Esophagus squamous epithelium (tissue), 5 donors: Measurements from ENCODE around the gene PITPNB. TPM values are rescaled to one million over a fixed set of nuclear protein-coding genes. Genes with fewer than 3 reads are reported as not detected.

Experiments
- DNase-seq: peaks from one replicate; lab custom pipeline; 2025; lab: John Stamatoyannopoulos, UW
- H3K27ac ChIP-seq, 4 donors: fragments of 200-600 bp; sonication (generic); one replicate each; pipeline ENCODE4 v1.5.1; 2016 to 2019; ENCODE audit warnings: mild to moderate bottlenecking in 1 of 4
- H3K27me3 ChIP-seq, 4 donors: fragments of 200-600 bp; sonication (generic); 1 replicate in 3 of 4; 2 replicates in 1 of 4; pipeline versions ENCODE4 v1.5.1 to v1.6.0; 2017 to 2021; ENCODE audit warnings: antibody characterized with exemption in 1 of 4
- H3K36me3 ChIP-seq, 3 donors: fragments of 200-600 bp; sonication (generic); one replicate each; pipeline ENCODE4 v1.5.1; 2016 to 2019
- H3K4me1 ChIP-seq, 3 donors: fragments of 200-600 bp; sonication (generic); one replicate each; pipeline ENCODE4 v1.5.1; 2017 to 2019
- H3K4me3 ChIP-seq, 4 donors: fragments of 200-600 bp; sonication (generic); 1 replicate in 3 of 4; 2 replicates in 1 of 4; pipeline ENCODE4 v1.5.1; 2016 to 2019; ENCODE audit warnings: mild to moderate bottlenecking in 2 of 4, moderate library complexity in 1 of 4
- H3K9me3 ChIP-seq, 3 donors: fragments of 200-600 bp; sonication (generic); one replicate each; pipeline ENCODE4 v1.5.1; 2016 to 2019
- CTCF ChIP-seq, 6 experiments: fragments of 450-650 bp in 4 of 6; fragments of 200-600 bp in 2 of 6; sonication (generic) in 2 of 6; IDR thresholded peaks; one replicate each; pipeline ENCODE4 v1.5.1; 2016 to 2019; ENCODE audit warnings: antibody characterized with exemption in 6 of 6, mild to moderate bottlenecking in 4 of 6, moderate library complexity in 4 of 6
- POLR2A ChIP-seq, 4 donors: fragments of 450-650 bp; IDR thresholded peaks; one replicate each; pipeline ENCODE4 v1.6.1; 2017; ENCODE audit warnings: antibody characterized with exemption in 4 of 4, mild to moderate bottlenecking in 4 of 4, moderate library complexity in 3 of 4
- WGBS, 2 donors: methylation state at CpG; one replicate each; pipeline ENCODE4 v1.1.5; 2018; 5-methylcytosine and 5-hydroxymethylcytosine counted together
- intact Hi-C: fragments of 100-400 bp; cut with DNase I; formaldehyde crosslinking; loops from one replicate; pipeline ENCODE4 v1.15.0; 2022
- total RNA-seq, 4 donors: library from RNA; depleted of rRNA; stranded (reverse); fragments of >200 nt; gene quantifications; one replicate each; pipeline ENCODE4 v1.1.0, GENCODE V29; 2016
- donor health status: DM: yes; HTN: yes; CAD: no.

The PITPNB gene
- 10 to 100 TPM; 26.4 to 68.9 (median 46.4) TPM for total RNA-seq

GRCh38 chr22:27919222-27919941 is at the start of gene PITPNB:
PITPNB (minus strand) TSS chr22:27919256; CDS start chr22:27919191, 65 bp downstream.
- intact Hi-C loops = no loop called here
- no peaks in the 10 kb centered on the region for H3K9me3 ChIP-seq
- peak within 1 kb of the TSS; percentile 96 to 100 (median 98) for H3K27ac ChIP-seq
- H3K4me1 ChIP-seq = peaks cover 9 to 58% (median 35%) of the 10 kb centered on the region in 3 donors
- peak; percentile 79 for DNase-seq
- no peaks in the 10 kb centered on the region for H3K27me3 ChIP-seq
- TF ChIP-seq POLR2A (IDR thresholded peaks at IDR 0.05) (peak in 3 of 4 donors; percentile 77 to 93 (median 86)), CTCF (IDR thresholded peaks at IDR 0.05) (peak in 2 of 6 experiments; percentile 1 to 26)
- peaks cover 0 to 22% (median 0%) of the 10 kb centered on the region in 3 donors for H3K36me3 ChIP-seq
- H3K4me3 ChIP-seq = peak within 1 kb of the TSS; percentile 84 to 99 (median 95)
- 0 to 1% methylated on average over 28 to 41 of the region's 68 CpGs for WGBS, 2 donors

GRCh38 chr22:27966168-27967064 is 47.4 kb upstream of the PITPNB start:
- H3K4me1 ChIP-seq = peaks cover 0 to 7% (median 0%) of the 10 kb centered on the region in 3 donors
- no peaks in the 10 kb centered on the region for H3K9me3 ChIP-seq
- no peak overlapping the region for H3K27ac ChIP-seq
- no peak overlapping the region for H3K4me3 ChIP-seq
- 86 to 90% methylated on average over 15 of the region's 15 CpGs for WGBS, 2 donors
- intact Hi-C loops = no loop called here
- no peaks in the 10 kb centered on the region for H3K36me3 ChIP-seq
- no peak for TF ChIP-seq POLR2A (IDR thresholded peaks at IDR 0.05)
- TF ChIP-seq CTCF (IDR thresholded peaks at IDR 0.05) = no peak
- DNase-seq = no peak
- no peaks in the 10 kb centered on the region for H3K27me3 ChIP-seq

GRCh38 chr22:27962268-27963044 is 43.4 kb upstream of the PITPNB start:
- Histone ChIP-seq H3K27me3 (no peaks in the 10 kb centered on the region), H3K36me3 (no peaks in the 10 kb centered on the region), H3K4me1 (peaks cover 0 to 7% (median 0%) of the 10 kb centered on the region in 3 donors), H3K4me3 (no peak overlapping the region), H3K9me3 (no peaks in the 10 kb centered on the region), H3K27ac (peak overlapping the region in 1 of 4 donors; percentile 19)
- 57 to 71% methylated on average over 9 of the region's 9 CpGs for WGBS, 2 donors
- intact Hi-C loops = no loop called here
- DNase-seq = no peak
- TF ChIP-seq POLR2A (IDR thresholded peaks at IDR 0.05) (no peak), CTCF (IDR thresholded peaks at IDR 0.05) (no peak)

GRCh38 chr22:27961680-27962079 is 42.6 kb upstream of the PITPNB start:
- 80 to 82% methylated on average over 1 of the region's 1 CpG for WGBS, 2 donors

More at GRCh38 chr22:27961680-27962079, 42.6 kb upstream of the PITPNB start:
- TF ChIP-seq CTCF (IDR thresholded peaks at IDR 0.05) (no peak), POLR2A (IDR thresholded peaks at IDR 0.05) (no peak)
- Histone ChIP-seq H3K4me1 (peaks cover 0 to 7% (median 0%) of the 10 kb centered on the region in 3 donors), H3K27me3 (no peaks in the 10 kb centered on the region), H3K9me3 (no peaks in the 10 kb centered on the region), H3K27ac (no peak overlapping the region), H3K4me3 (no peak overlapping the region), H3K36me3 (no peaks in the 10 kb centered on the region)
- intact Hi-C loops = no loop called here
- no peak for DNase-seq
